ENCODE measurements around the gene PRDM16. TPM values are rescaled to one million over a fixed set of nuclear protein-coding genes. Genes with fewer than 3 reads are reported as not detected.

PRDM16 gene
- total and polyA plus RNA-seq, 2 of the 13 experiments (the other 11 are each of a cell fraction or from before 2014, with no cell fraction given), result 0.15 to 0.81 TPM

DNA sequence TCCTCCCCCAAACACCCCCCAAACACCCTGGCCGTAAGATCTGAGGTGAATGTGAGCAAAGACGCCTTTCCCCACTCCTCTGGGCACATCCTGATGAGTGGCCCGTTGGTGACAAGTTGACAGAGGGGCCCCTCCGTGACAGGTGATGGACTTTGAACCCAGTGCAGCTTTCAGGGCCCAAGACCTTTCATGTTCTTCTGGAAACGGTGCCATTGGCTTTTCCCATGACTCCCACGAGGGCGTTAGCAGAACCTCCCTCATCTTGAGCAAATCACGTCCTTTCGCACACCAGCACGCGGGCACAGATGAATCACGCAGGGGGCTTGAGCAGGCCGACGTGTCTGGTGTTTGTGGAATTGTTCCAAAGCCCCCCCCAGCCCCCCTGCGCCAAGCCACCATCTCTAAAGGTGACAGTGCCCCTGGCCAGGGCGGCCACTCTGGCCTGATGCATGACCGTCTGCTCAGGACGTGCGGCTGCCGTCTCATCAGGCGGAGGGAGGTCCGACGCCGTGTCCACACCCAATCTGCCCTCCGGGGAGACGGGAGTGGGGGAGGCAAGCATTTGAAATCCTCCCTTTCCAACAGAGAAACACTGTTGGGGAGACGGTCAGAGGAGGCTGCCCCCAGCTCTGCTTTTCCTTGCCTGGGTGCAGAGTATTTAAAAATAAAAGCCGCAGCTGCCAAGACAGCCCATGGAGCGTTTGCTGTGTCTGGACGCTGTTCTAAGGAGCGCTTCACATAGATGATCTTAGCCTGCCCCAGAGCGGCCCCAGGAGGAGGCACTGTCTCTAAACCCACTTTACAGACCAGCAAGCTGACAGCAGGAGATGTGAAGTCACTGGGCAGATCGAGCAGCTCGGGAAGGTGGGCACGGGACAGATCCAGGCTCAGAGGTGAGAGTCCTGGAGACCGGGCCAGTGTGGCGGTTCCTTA is 287.2 kb downstream of the PRDM16 start (continued):
- no peak for TF ChIP-seq LRRFIP1 (CRISPR knock-in tag; conservative IDR thresholded peaks at IDR 0.05)
- TF ChIP-seq ZNF891 (CRISPR knock-in tag; IDR thresholded peaks at IDR 0.05), result no peak
- TF ChIP-seq, protein P1, sequence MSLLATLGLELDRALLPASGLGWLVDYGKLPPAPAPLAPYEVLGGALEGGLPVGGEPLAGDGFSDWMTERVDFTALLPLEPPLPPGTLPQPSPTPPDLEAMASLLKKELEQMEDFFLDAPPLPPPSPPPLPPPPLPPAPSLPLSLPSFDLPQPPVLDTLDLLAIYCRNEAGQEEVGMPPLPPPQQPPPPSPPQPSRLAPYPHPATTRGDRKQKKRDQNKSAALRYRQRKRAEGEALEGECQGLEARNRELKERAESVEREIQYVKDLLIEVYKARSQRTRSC (CRISPR knock-in tag; IDR thresholded peaks at IDR 0.05; ENCODE audit: low read depth), result no peak
- no peak for TF ChIP-seq NFE2L1 (CRISPR knock-in tag; IDR thresholded peaks at IDR 0.05; ENCODE audit: borderline replicate concordance)
- no peak for TF ChIP-seq ONECUT2 (CRISPR knock-in tag; IDR thresholded peaks at IDR 0.05)
- TF ChIP-seq HNRNPH1 (optimal IDR thresholded peaks at IDR 0.05; ENCODE audit: low read depth, low read length), result no peak
- TF ChIP-seq NR2C2 (CRISPR knock-in tag; IDR thresholded peaks at IDR 0.05; ENCODE audit: borderline replicate concordance), result peak; percentile 16; the same call in 1 of the 2 replicates
- no peak; the same call in 1 of the 2 replicates for TF ChIP-seq ZNF33A (CRISPR knock-in tag; IDR thresholded peaks at IDR 0.05; ENCODE audit: borderline replicate concordance)
- TF ChIP-seq GTF3A (CRISPR knock-in tag; conservative IDR thresholded peaks at IDR 0.05), result no peak
- TF ChIP-seq U2AF2 (IDR thresholded peaks at IDR 0.05; ENCODE audit: low read depth, low read length), result no peak
- TF ChIP-seq NONO (IDR thresholded peaks at IDR 0.05), result no peak
- no peak for TF ChIP-seq NONO (CRISPR knock-in tag; conservative IDR thresholded peaks at IDR 0.05)
- no peak for TF ChIP-seq NFKB2 (CRISPR knock-in tag; IDR thresholded peaks at IDR 0.05; ENCODE audit: borderline replicate concordance)
- peak; percentile 37; the same call in 1 of the 2 replicates for TF ChIP-seq ZBTB43 (CRISPR knock-in tag; conservative IDR thresholded peaks at IDR 0.05)
- TF ChIP-seq, protein P2, sequence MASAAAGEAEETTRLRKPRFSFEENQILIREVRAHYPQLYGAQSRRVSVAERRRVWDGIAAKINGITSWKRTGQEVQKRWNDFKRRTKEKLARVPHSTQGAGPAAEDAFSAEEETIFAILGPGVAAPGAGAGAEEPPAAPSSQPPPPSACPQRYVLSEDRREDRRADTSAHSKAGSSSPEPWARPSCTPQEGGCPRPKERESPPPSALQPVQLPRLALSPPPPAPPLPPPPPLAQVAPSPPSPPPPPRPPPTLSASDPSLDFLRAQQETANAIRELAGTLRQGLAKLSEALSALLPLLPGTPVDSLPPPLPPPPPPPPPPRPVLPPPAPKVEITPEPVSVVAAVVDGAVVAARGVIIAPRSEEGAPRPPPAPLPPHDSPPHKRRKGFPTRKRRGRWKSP (CRISPR knock-in tag; IDR thresholded peaks at IDR 0.05), result no peak
- TF ChIP-seq BRCA1 (CRISPR knock-in tag; IDR thresholded peaks at IDR 0.05), result no peak
- no peak; the same call in 1 of the 2 replicates for TF ChIP-seq ZNF430 (CRISPR knock-in tag; IDR thresholded peaks at IDR 0.05)
- no peak for TF ChIP-seq KAT2B (IDR thresholded peaks at IDR 0.05; ENCODE audit: borderline replicate concordance, low read depth, low read length)
- TF ChIP-seq NFYC (CRISPR knock-in tag; IDR thresholded peaks at IDR 0.05), result no peak
- TF ChIP-seq ZNF747 (CRISPR knock-in tag; IDR thresholded peaks at IDR 0.05; ENCODE audit: borderline replicate concordance), result no peak; the same call in 1 of the 2 replicates
- TF ChIP-seq ZNF205 (CRISPR knock-in tag; IDR thresholded peaks at IDR 0.05), result no peak
